ENCODE results near the gene KCNJ15.

DNA sequence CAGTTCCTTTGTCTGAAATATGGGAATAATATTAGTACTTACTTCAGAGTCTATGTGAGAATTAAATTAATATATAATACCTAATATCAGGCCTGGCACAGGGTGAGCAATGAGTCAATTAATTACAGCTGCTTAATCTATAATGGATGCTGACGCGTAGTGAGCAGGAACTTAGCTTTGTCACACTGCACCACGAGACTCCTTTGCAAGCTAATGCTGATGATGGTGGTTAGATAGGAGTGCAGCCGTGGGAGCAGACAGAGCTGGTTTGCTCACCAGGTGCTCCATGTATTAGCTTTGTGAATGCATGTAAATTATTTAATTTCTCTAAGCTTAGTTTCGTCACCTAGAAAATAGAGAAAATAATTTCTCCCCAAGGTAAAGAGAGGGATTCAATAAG is 35.1 kb downstream of the KCNJ15 start:
- TF ChIP-seq, protein P1, sequence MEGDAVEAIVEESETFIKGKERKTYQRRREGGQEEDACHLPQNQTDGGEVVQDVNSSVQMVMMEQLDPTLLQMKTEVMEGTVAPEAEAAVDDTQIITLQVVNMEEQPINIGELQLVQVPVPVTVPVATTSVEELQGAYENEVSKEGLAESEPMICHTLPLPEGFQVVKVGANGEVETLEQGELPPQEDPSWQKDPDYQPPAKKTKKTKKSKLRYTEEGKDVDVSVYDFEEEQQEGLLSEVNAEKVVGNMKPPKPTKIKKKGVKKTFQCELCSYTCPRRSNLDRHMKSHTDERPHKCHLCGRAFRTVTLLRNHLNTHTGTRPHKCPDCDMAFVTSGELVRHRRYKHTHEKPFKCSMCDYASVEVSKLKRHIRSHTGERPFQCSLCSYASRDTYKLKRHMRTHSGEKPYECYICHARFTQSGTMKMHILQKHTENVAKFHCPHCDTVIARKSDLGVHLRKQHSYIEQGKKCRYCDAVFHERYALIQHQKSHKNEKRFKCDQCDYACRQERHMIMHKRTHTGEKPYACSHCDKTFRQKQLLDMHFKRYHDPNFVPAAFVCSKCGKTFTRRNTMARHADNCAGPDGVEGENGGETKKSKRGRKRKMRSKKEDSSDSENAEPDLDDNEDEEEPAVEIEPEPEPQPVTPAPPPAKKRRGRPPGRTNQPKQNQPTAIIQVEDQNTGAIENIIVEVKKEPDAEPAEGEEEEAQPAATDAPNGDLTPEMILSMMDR (IDR thresholded peaks at IDR 0.05), result no peak
- TF ChIP-seq EZH2 (IDR thresholded peaks at IDR 0.05; ENCODE audit: borderline replicate concordance, insufficient read depth, low read depth, low read length, poor library complexity, severe bottlenecking), result no peak

Measured in B cell (primary cell).